ENCODE results near the gene NKAIN4.
A peak's percentile ranks its signal among the peaks of the same experiment; 100 is the strongest.
"Not testable (repeated sequence)": the region's sequence is repeated elsewhere in the genome, so short reads cannot be mapped to it uniquely, and the experiment has no call there.

NKAIN4 gene

DNA sequence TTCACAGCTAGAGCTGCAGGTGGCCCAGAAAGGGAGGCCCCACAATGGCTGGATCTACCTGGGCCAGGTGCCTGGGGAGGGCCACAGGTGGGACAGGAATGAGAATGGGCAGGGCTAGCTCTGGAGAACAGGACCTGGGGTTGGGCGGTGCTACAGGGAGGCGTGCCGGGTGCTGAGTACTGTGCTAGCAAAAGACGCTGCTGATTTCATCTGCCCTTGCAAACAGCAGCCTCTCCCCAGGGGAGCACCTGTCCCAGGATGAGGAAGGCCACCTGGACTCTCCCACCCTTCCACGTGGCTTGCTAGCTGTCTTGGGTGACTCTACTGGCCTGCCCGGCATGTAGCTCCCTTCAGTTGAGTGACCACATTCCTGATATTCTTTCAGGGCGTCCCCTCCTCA lies 31.7 kb downstream of the NKAIN4 start:
- Mint-ChIP-seq H3K9me3 (no peaks in the 10 kb centered on the region), H3K27ac (no peak overlapping the region), H3K4me3 (no peak overlapping the region), H3K4me1 (peaks cover 24% of the 10 kb centered on the region), H3K27me3 (ENCODE audit: low read depth) (peaks cover 29% of the 10 kb centered on the region), H3K36me3 (ENCODE audit: low read depth) (no peaks in the 10 kb centered on the region)
- TF ChIP-seq, protein P1, sequence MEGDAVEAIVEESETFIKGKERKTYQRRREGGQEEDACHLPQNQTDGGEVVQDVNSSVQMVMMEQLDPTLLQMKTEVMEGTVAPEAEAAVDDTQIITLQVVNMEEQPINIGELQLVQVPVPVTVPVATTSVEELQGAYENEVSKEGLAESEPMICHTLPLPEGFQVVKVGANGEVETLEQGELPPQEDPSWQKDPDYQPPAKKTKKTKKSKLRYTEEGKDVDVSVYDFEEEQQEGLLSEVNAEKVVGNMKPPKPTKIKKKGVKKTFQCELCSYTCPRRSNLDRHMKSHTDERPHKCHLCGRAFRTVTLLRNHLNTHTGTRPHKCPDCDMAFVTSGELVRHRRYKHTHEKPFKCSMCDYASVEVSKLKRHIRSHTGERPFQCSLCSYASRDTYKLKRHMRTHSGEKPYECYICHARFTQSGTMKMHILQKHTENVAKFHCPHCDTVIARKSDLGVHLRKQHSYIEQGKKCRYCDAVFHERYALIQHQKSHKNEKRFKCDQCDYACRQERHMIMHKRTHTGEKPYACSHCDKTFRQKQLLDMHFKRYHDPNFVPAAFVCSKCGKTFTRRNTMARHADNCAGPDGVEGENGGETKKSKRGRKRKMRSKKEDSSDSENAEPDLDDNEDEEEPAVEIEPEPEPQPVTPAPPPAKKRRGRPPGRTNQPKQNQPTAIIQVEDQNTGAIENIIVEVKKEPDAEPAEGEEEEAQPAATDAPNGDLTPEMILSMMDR (IDR thresholded peaks at IDR 0.05; ENCODE audit: unreplicated experiment in 3 of 3): no peak

DNA sequence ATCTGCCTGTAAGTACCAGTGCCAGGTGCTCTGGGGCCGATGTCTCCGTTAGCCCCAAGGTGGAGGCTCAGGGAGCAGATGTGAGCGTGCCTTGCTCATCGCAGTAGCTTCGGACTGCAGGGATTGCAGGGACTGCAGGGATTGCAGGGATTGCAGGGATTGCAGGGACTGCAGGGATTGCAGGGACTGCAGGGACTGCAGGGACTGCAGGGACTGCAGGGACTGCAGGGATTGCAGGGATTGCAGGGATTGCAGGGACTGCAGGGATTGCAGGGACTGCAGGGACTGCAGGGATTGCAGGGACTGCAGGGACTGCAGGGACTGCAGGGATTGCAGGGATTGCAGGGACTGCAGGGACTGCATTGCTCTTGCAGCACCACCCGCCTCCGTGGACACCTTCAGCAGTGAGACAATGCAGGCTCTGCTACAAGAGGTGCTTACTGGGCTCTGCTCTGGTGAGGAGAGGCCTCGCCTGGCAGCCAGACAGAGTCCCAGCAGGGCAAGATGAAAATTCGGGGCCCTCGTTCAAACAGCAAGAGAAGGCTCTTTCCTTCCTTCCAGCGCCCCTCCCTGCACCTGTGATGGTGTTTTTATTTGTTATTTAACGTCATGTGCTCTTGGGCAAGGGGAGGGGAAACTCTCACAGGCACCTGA lies 32.7 kb downstream of the NKAIN4 start:
- not testable (repeated sequence) for H3K9me3 Mint-ChIP-seq; H3K4me3 Mint-ChIP-seq; H3K27ac Mint-ChIP-seq; H3K36me3 Mint-ChIP-seq (ENCODE audit: low read depth)
- Mint-ChIP-seq H3K27me3 (ENCODE audit: low read depth) (peaks cover 29% of the 10 kb centered on the region), H3K4me1 (peaks cover 19% of the 10 kb centered on the region)

GRCh38 chr20:63220696-63221399 lies 33.4 kb downstream of the NKAIN4 start:
- TF ChIP-seq, protein P1 (IDR thresholded peaks at IDR 0.05; ENCODE audit: unreplicated experiment in 3 of 3): no peak

DNA sequence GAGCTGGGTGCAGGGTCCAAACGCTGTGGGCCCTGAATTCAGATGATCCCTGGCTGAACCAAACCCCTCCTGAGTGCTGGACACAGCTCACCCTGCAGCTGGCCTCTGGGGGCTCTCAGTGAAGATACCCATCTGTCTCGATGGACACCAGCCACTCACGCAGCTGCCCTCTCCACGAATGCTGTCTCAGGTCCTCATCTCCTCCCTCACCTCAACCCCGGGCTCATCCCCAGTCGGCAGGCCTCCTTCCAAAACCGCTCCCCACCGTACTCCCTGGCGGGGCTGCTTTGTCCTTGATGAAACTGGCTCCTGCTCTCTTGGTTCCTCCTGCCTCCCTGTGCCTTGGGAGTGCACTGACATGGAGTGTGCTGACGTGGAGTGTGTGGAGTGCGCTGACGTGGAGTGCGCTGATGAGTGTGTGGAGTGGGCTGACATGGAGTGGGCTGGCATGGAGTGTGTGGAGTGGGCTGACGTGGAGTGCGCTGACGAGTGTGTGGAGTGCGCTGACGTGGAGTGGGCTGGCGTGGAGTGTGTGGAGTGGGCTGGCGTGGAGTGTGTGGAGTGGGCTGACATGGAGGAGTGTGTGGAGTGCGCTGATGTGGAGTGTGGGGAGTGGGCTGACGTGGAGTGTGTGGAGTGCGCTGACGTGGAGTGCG lies 34.3 kb downstream of the NKAIN4 start:
- TF ChIP-seq, protein P1 (IDR thresholded peaks at IDR 0.05; ENCODE audit: unreplicated experiment in 3 of 3): no peak
- Mint-ChIP-seq H3K4me3 (peak overlapping the region; percentile 8 to 38 (median 35)), H3K36me3 (ENCODE audit: low read depth) (peaks cover under 1% of the 10 kb centered on the region), H3K27me3 (ENCODE audit: low read depth) (peaks cover 29% of the 10 kb centered on the region), H3K9me3 (no peaks in the 10 kb centered on the region), H3K4me1 (peaks cover 20% of the 10 kb centered on the region), H3K27ac (peak overlapping the region in 1 of 3 experiments; percentile 3)

More at GRCh38 chr20:63220696-63221399, 33.4 kb downstream of the NKAIN4 start:
- Mint-ChIP-seq H3K9me3 (no peaks in the 10 kb centered on the region), H3K36me3 (ENCODE audit: low read depth) (no peaks in the 10 kb centered on the region), H3K27me3 (ENCODE audit: low read depth) (peaks cover 29% of the 10 kb centered on the region), H3K4me1 (peaks cover 19% of the 10 kb centered on the region), H3K4me3 (peak overlapping the region; percentile 8 to 38 (median 35)), H3K27ac (no peak overlapping the region)

GRCh38 chr20:63219447-63219821 lies 34.8 kb downstream of the NKAIN4 start:
- TF ChIP-seq, protein P1 (IDR thresholded peaks at IDR 0.05; ENCODE audit: unreplicated experiment in 3 of 3): no peak
- Mint-ChIP-seq H3K4me3 (no peak overlapping the region), H3K9me3 (no peaks in the 10 kb centered on the region), H3K27ac (no peak overlapping the region), H3K36me3 (ENCODE audit: low read depth) (peaks cover 6% of the 10 kb centered on the region), H3K27me3 (ENCODE audit: low read depth) (peaks cover 28% of the 10 kb centered on the region), H3K4me1 (peaks cover 20% of the 10 kb centered on the region)

GRCh38 chr20:63218701-63219446 lies 35.4 kb downstream of the NKAIN4 start:
- peaks cover 20% of the 10 kb centered on the region for H3K4me1 Mint-ChIP-seq
- TF ChIP-seq, protein P1 (IDR thresholded peaks at IDR 0.05; ENCODE audit: unreplicated experiment in 3 of 3): no peak
- H3K9me3 Mint-ChIP-seq: no peaks in the 10 kb centered on the region
- peaks cover 12% of the 10 kb centered on the region for H3K36me3 Mint-ChIP-seq (ENCODE audit: low read depth)
- H3K4me3 Mint-ChIP-seq: no peak overlapping the region
- H3K27me3 Mint-ChIP-seq (ENCODE audit: low read depth): peaks cover 24% of the 10 kb centered on the region
- no peak overlapping the region for H3K27ac Mint-ChIP-seq
